OCI-LY3 (cell line): ENCODE measurements around the gene ZSWIM6.

ENCODE experiments used
- CTCF ChIP-seq: fragments of 200-600, 300-600 bp; sonication (generic); IDR thresholded peaks from 2 replicates; pipeline ENCODE4 v1.5.1; 2014; ENCODE audit warnings: antibody characterized with exemption, low read length, low read depth
- EZH2phosphoT487 ChIP-seq: fragments of 200-600 bp; shearing (Covaris generic); IDR thresholded peaks from 2 replicates; pipeline ENCODE4 v1.6.1; 2018; ENCODE audit warnings: antibody characterized with exemption, mixed run types, low read depth

GRCh38 chr5:61559722-61560121 lies 227.7 kb downstream of the ZSWIM6 start:
- TF ChIP-seq CTCF (no peak), EZH2phosphoT487 (no peak)
